Measurements from ENCODE around the gene HEXB.
"Not testable (repeated sequence)": the region's sequence is repeated elsewhere in the genome, so short reads cannot be mapped to it uniquely, and the experiment has no call there.

The HEXB gene

DNA sequence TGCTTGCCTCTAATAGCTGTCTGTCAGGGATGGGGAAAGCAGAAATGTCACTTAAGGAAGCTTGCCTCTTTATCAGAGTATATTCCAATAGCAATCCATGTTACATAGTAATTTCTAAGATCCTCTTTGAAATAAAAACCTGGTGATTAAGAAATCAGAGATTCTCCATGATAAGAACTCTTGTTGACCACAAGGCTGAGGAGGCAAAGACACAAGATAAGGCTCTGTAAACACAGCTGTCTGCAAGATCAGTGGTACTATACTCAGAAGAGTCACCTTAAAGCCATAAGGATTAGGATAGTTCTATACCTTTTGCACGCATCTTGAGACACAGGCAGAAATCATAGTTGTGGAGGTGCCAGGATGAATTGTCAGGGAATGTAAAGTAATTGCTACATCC lies 40.3 kb downstream of the HEXB start:
- DNase-seq (ENCODE audit: low read depth): no peak
- TF ChIP-seq, protein P1, sequence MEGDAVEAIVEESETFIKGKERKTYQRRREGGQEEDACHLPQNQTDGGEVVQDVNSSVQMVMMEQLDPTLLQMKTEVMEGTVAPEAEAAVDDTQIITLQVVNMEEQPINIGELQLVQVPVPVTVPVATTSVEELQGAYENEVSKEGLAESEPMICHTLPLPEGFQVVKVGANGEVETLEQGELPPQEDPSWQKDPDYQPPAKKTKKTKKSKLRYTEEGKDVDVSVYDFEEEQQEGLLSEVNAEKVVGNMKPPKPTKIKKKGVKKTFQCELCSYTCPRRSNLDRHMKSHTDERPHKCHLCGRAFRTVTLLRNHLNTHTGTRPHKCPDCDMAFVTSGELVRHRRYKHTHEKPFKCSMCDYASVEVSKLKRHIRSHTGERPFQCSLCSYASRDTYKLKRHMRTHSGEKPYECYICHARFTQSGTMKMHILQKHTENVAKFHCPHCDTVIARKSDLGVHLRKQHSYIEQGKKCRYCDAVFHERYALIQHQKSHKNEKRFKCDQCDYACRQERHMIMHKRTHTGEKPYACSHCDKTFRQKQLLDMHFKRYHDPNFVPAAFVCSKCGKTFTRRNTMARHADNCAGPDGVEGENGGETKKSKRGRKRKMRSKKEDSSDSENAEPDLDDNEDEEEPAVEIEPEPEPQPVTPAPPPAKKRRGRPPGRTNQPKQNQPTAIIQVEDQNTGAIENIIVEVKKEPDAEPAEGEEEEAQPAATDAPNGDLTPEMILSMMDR (IDR thresholded peaks at IDR 0.05; ENCODE audit: control insufficient read depth, extremely low read depth, insufficient read depth): no peak
- H3K4me3 ChIP-seq (ENCODE audit: low read depth, low read length): no peak overlapping the region

DNA sequence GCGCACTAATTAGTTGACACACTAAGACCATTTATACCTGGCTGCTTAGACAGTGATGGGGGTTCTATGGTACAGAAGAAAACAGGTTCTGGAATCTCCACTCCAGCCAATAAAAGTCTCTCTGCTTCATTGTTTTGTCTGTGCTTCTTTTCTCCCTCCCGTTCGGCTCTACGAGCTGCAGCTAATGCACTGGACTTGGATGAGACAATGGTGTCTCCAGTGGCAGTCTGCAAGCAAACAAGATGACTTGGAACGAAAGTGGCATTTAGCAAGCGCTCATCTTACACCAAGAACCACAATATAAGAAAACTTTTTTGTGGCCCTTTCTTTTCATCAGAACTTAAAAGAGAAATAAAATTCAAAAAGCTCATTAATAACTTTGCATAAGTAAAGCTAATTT lies 51.7 kb downstream of the HEXB start:
- H3K4me3 ChIP-seq (ENCODE audit: low read depth, low read length): no peak overlapping the region
- DNase-seq (ENCODE audit: low read depth): no peak
- TF ChIP-seq, protein P1 (IDR thresholded peaks at IDR 0.05; ENCODE audit: control insufficient read depth, extremely low read depth, insufficient read depth): no peak

DNA sequence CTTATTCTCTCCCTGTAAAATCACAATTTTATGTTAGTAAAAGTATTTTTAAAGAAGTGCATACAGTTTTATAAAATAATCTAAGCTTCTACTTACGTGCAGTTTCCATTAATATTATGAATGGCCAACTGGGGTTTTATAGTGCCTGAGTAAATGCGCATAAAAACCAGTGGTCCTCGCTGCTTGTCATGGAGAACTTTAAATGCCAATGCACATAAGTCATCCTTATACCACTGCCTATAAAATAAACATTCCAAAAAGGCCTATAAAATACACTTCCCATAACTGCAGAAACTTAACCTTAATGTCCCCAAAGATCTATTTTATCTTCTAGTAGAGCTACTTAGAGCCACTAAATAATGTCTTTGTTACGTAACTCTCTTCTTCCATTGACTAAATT lies 53.4 kb downstream of the HEXB start:
- no peak for DNase-seq (ENCODE audit: low read depth)
- TF ChIP-seq, protein P1 (IDR thresholded peaks at IDR 0.05; ENCODE audit: control insufficient read depth, extremely low read depth, insufficient read depth): no peak
- H3K4me3 ChIP-seq (ENCODE audit: low read depth, low read length): no peak overlapping the region

DNA sequence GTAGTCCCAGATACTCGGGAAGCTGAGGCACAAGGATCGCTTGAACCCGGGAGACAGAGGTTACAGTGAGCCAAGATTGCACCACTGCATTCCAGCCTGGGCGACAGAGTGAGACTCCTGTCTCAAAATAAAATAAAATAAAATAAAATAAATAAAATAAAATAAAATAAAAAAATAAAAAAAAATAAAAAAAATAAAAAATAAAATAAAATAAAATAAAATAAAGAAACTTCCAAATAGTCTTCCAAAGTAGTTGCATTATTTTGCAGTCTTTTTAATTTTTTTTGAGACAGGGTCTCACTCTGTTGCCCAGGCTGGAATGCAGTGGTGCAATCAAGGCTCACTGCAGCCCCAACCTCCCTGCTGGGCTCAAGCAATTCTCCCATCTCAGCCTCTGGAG lies 63.7 kb downstream of the HEXB start:
- not testable (repeated sequence) for H3K4me3 ChIP-seq (ENCODE audit: low read depth, low read length); DNase-seq (ENCODE audit: low read depth)

DNA sequence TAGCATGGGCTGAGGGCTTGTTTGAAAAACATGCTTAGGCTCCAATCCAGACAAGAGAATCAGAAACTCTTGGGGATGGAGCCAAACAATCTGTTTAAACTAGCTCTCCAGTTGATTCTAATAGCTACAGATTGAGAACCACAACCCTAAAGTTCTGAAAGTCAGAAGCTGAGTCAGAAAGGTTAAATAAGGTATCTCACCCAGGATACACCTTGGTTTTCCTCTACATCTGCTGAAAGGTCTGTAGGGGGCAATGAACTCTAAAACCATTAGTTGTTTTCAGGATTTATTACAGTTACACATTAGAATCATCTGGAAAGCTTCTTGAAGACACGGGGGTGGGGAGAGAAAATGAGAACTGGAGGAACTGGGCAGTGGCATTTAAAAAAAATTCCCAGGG lies 76.2 kb downstream of the HEXB start:
- H3K4me3 ChIP-seq (ENCODE audit: low read depth, low read length): no peak overlapping the region
- TF ChIP-seq, protein P1 (IDR thresholded peaks at IDR 0.05; ENCODE audit: control insufficient read depth, extremely low read depth, insufficient read depth): no peak
- no peak for DNase-seq (ENCODE audit: low read depth)

DNA sequence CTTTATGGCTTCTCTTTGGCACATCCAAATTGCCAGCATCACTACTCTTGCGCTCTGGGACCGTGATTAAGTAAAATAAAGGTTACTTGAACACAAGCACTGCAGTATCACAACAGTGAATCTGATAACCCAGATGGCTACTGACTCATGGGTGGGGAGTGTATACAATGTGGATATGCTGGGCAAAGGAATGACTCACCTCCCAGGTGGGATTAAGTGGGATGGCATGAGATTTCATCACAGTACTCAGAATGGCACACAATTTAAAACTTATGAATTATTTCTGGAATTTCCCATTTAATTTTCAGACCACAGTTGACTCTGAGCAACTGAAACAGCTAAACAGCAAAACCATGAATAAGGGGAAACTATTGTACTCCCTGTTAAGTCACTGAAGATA lies 77.6 kb downstream of the HEXB start:
- no peak overlapping the region for H3K4me3 ChIP-seq (ENCODE audit: low read depth, low read length)
- TF ChIP-seq, protein P1 (IDR thresholded peaks at IDR 0.05; ENCODE audit: control insufficient read depth, extremely low read depth, insufficient read depth): no peak
- no peak for DNase-seq (ENCODE audit: low read depth)

DNA sequence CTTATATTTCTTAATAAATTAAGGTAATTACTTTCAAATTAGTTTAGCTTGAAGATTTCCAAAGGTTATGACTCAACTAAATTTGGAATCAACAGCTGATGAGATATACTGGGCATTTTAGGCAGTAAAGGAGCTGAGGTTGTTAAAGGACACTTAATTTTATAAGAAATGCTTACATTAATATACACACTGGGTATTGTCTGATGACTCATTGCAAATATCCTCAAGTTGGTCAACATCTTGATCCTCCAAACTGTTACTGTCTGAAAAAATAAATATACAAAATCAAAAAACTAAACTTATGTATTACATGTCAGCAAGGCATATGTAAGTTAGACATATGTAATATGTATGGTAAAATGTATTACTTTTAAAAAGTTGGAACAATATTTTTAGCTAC lies 78.5 kb downstream of the HEXB start:
- TF ChIP-seq, protein P1 (IDR thresholded peaks at IDR 0.05; ENCODE audit: control insufficient read depth, extremely low read depth, insufficient read depth): no peak
- H3K4me3 ChIP-seq (ENCODE audit: low read depth, low read length): no peak overlapping the region
- no peak for DNase-seq (ENCODE audit: low read depth)

DNA sequence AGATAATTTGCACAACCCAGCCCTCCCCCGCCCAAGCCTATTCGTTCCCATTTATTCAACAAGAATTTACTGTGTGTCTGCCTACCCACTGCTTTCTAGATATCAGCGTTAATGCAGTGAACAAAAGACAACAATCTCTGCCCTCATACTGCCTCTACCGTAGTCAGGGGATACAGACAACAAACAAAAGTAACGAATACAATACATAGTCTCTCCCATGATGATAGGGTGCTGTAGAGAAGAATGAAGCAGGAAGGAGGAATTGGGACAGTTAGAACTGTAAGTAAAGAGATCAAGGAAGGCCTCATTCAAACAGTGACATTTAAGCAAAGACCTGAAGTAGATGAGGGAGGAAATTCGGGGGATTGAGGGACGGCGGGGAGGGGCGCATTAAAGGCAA lies 80.2 kb downstream of the HEXB start:
- no peak for DNase-seq (ENCODE audit: low read depth)
- TF ChIP-seq, protein P1 (IDR thresholded peaks at IDR 0.05; ENCODE audit: control insufficient read depth, extremely low read depth, insufficient read depth): no peak
- H3K4me3 ChIP-seq (ENCODE audit: low read depth, low read length): no peak overlapping the region

Measured in LNCaP clone FGC (cell line).